Mucosa of descending colon (tissue), 3 donors: ENCODE measurements around the gene PEMT. TPM values are rescaled to one million over a fixed set of nuclear protein-coding genes. Genes with fewer than 3 reads are reported as not detected.

Source experiments
- ATAC-seq: fragments of 200-7000 bp; cut with Tn5 transposase; one replicate; pipeline ENCODE4 v1.9.1; 2020; ENCODE audit warnings: mild to moderate bottlenecking, moderate library complexity
- DNase-seq, 3 donors: peaks; one replicate each; pipeline ENCODE4 v3.0.0-alpha.2; 2020
- H3K36me3 ChIP-seq: fragments of 200-600 bp; one replicate; pipeline ENCODE4 v1.8.0; 2021; ENCODE audit warnings: low read depth, mild to moderate bottlenecking
- H3K4me1 ChIP-seq: fragments of 200-600 bp; one replicate; pipeline ENCODE4 v1.8.0; 2021; ENCODE audit warnings: low read depth, mild to moderate bottlenecking
- H3K4me3 ChIP-seq: fragments of 200-600 bp; one replicate; pipeline ENCODE4 v1.8.0; 2021; ENCODE audit warnings: mild to moderate bottlenecking
- H3K9me3 ChIP-seq: fragments of 200-600 bp; one replicate; pipeline ENCODE4 v1.8.0; 2021; ENCODE audit warnings: mild to moderate bottlenecking
- intact Hi-C, 2 donors: fragments of 100-400 bp; cut with DNase I in 1 of 2; cut with micrococcal nuclease in 1 of 2; formaldehyde crosslinking; loops; one replicate each; pipeline versions ENCODE4 v1.11.0 to v1.11.1; 2022; cut with DNase I, micrococcal nuclease
- total RNA-seq, 3 donors: library from RNA; stranded (reverse); fragmentation: NEBNext Ultra II Directional in 2 of 3; extraction: Animal tissue kit (Norgen Biotek cat#: 25700) in 2 of 3; gene quantifications; one replicate each; pipeline versions ENCODE4 v1.2.1 to v1.2.4, GENCODE V29; 2021 to 2023
- TF ChIP-seq, protein P1 (sequence below): fragments of 200-600 bp; IDR thresholded peaks from one replicate; pipeline ENCODE4 v1.8.0; 2022; ENCODE audit warnings: antibody characterized with exemption, mild to moderate bottlenecking
- donor health status: DM: no; HTN: no; CAD: no; lungs with moderate emphysema.
- donor health status: DM: no; HTN: no; CAD: no.
- donor health status: DM: no; HTN: yes; CAD: no.

PEMT gene
- total RNA-seq, 3 donors from 2014 or later = 15.4 to 18.3 (median 16.1) TPM

DNA sequence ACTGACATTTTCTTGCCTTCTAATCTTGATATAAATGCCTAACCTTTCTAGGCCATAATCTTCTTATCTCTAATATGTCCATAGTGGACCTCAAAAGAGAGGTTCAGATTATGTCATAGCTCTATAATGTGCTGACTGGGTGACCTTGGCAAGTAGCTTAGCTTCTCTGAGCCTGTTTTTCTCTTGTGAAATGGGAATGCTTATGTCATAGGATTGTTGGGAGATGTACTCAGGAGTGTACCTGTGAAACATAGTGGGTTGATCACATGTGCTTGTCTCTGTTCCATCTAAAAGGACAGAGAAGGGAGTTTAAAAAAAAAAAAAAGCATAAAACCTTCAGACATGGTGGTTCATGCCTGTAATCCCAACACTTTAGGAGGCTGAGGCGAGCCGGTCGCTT, 112.3 kb downstream of the PEMT start:
- Histone ChIP-seq H3K9me3 (no peaks in the 10 kb centered on the region), H3K4me3 (no peak overlapping the region), H3K4me1 (peaks cover 27% of the 10 kb centered on the region), H3K36me3 (no peaks in the 10 kb centered on the region)
- intact Hi-C loops = no loop called here
- ATAC-seq (no peak), DNase-seq (no peak)
- TF ChIP-seq, protein P1, sequence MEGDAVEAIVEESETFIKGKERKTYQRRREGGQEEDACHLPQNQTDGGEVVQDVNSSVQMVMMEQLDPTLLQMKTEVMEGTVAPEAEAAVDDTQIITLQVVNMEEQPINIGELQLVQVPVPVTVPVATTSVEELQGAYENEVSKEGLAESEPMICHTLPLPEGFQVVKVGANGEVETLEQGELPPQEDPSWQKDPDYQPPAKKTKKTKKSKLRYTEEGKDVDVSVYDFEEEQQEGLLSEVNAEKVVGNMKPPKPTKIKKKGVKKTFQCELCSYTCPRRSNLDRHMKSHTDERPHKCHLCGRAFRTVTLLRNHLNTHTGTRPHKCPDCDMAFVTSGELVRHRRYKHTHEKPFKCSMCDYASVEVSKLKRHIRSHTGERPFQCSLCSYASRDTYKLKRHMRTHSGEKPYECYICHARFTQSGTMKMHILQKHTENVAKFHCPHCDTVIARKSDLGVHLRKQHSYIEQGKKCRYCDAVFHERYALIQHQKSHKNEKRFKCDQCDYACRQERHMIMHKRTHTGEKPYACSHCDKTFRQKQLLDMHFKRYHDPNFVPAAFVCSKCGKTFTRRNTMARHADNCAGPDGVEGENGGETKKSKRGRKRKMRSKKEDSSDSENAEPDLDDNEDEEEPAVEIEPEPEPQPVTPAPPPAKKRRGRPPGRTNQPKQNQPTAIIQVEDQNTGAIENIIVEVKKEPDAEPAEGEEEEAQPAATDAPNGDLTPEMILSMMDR = no peak

DNA sequence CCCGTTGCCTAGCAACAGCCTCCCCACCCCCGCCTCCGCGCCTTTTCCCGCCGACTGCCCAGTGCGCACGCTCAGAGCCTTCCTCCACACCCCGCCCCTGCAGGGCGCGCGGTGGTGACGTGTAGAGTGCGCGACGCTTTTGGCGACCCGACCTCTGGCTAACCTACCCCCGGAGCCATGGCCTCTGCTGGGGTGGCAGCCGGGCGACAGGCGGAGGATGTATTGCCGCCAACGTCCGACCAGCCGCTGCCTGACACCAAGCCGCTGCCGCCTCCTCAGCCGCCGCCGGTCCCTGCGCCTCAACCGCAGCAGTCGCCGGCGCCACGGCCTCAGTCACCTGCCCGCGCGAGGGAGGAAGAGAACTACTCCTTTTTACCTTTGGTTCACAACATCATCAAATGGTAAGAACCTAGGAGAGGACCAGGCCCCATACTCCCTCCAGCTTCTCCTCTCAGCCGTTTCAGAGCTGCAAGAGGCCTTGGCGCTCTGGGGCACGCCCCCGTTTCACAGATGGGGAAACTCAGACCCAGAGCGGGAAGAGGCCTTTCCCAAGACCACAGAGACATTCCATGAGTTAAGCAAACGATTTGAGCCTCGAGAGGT, 114.5 kb downstream of the PEMT start, which contains the start of gene MED9:
TSS of gene MED9 (plus strand) at position 136 of the 603 bp plus-strand sequence. CDS start at position 178, 42 bp downstream.
- H3K4me1 ChIP-seq = peaks cover 27% of the 10 kb centered on the region
- H3K9me3 ChIP-seq = no peaks in the 10 kb centered on the region
- peak; percentile 100 for ATAC-seq
- H3K36me3 ChIP-seq = no peaks in the 10 kb centered on the region
- peak within 1 kb of the TSS; percentile 86 for H3K4me3 ChIP-seq
- TF ChIP-seq, protein P1 = no peak
- intact Hi-C loops = no loop called here
- peak; percentile 95 to 96 (median 95) for DNase-seq

DNA sequence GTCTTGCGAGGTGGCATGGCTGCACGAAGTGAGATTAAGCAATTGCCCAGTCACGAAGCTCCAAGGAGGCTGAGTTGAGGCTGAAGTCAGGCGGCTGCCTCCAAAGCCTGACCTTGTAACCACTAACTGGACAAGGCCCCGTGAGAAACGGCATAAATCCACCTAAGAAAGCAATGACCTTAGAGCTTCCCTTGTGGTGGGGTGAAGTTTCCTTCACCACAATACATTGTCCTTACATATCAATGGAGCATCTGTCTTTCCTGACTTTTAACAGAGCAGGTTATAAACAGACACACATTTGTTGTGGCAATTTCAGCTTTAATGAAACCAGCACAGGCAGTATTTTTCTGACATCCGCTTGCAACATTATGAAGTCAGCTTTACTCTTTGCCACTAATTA, 117.2 kb downstream of the PEMT start:
- Histone ChIP-seq H3K9me3 (no peaks in the 10 kb centered on the region), H3K4me1 (peaks cover 17% of the 10 kb centered on the region), H3K4me3 (no peak overlapping the region), H3K36me3 (no peaks in the 10 kb centered on the region)
- DNase-seq (no peak), ATAC-seq (no peak)
- intact Hi-C loops = no loop called here
- TF ChIP-seq, protein P1 = no peak

DNA sequence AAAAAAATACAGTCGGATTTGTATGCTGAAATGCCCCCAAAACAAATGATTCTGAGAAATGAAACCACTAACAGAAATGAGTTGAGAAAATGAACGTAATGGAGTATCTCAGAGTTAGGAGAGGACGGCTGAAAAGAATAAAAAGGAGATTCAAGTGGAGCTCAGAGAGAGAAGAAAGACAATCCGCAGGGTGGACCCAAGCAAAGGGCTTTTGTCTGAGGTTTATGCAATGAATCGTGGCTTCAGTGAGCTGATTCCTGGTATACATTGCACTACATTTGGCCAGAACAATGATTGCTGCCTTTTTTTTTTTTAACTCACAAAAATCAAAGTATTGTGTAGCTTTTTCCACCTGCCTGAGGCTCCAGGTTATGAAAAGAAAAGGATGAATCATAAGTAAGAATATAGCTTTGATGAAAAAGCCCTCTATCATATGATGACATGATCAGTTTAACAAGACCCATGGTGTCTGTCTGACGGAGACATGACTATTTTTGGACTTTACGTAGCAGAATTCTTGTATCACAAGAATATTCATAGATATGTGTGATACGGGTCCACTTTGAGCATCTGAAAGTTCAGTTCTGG, 119.1 kb downstream of the PEMT start:
- H3K4me1 ChIP-seq = peaks cover 9% of the 10 kb centered on the region
- DNase-seq (no peak), ATAC-seq (no peak)
- intact Hi-C loops = no loop called here
- H3K4me3 ChIP-seq = no peak overlapping the region
- TF ChIP-seq, protein P1 = no peak
- no peaks in the 10 kb centered on the region for H3K36me3 ChIP-seq
- no peaks in the 10 kb centered on the region for H3K9me3 ChIP-seq

DNA sequence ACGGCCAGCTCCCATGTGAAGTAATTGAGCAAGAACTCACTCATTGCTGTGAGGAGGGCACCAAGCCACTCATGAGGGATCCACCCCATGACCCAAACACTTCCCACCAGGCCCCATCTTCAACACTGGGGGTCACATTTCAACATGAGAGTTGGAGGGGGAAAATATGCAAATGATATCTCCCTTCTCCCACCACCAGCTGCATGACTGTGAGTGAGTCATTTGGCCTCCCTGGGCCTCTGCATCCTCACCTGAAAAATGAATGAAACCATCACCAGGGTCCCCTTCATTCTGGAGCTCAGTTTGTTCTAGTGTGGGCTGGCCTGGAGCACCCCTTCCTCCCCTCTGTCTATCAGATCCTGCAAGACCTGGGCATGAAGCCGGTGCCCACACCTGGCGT, 121.5 kb downstream of the PEMT start:
- no peaks in the 10 kb centered on the region for H3K36me3 ChIP-seq
- ATAC-seq (no peak), DNase-seq (no peak)
- TF ChIP-seq, protein P1 = no peak
- no peak overlapping the region for H3K4me3 ChIP-seq
- H3K4me1 ChIP-seq = peaks cover 11% of the 10 kb centered on the region
- H3K9me3 ChIP-seq = no peaks in the 10 kb centered on the region
- intact Hi-C loops = no loop called here
